C4-2B (cell line): Measurements from ENCODE around the gene RBM47.

ENCODE experiments used
- CTCF ChIP-seq: fragments of 450-650 bp; conservative IDR thresholded peaks from 2 replicates; pipeline ENCODE4 v1.5.1; 2017; ENCODE audit warnings: mild to moderate bottlenecking
- ZFX ChIP-seq: fragments of 450-650 bp; IDR thresholded peaks from 2 replicates; pipeline ENCODE4 v1.6.1; 2017

- TF ChIP-seq CTCF (no peak), ZFX (no peak)
These were observed 241.4 kb downstream of the RBM47 start for GRCh38 chr4:40388239-40388638.
